Spleen (tissue), 7 donors: ENCODE data around the gene BTBD16.

Experiments
- CTCF ChIP-seq, 11 experiments: fragments of 200-600 bp in 7 of 11; fragments of 450-650 bp in 4 of 11; sonication (generic) in 4 of 11; IDR thresholded peaks in 8 of 11; conservative IDR thresholded peaks in 3 of 11; 1 replicate in 7 of 11; 2 replicates in 4 of 11; pipeline versions ENCODE4 v1.4.0 to v1.8.0; 2016 to 2021; ENCODE audit warnings: antibody characterized with exemption in 11 of 11, inconsistent platforms in 4 of 11, mild to moderate bottlenecking in 1 of 11
- POLR2AphosphoS5 ChIP-seq, 3 donors: sonication (generic); formaldehyde crosslinking; IDR thresholded peaks; one replicate each; pipeline ENCODE4 v1.5.1; 2017; ENCODE audit warnings: antibody characterized with exemption in 3 of 3
- donor health status: DM: no; HTN: no; CAD: no; lungs with moderate emphysema.
- donor health status: DM: no; HTN: no; CAD: no.
- donor health status: DM: no; HTN: no; CAD: no.

- TF ChIP-seq CTCF (IDR thresholded peaks at IDR 0.05 in 8 of 11, conservative IDR thresholded peaks at IDR 0.05 in 3 of 11) (no peak), POLR2AphosphoS5 (IDR thresholded peaks at IDR 0.05) (no peak)
Measured at GRCh38 chr10:122387572-122387971, 116.5 kb downstream of the BTBD16 start.
